ENCODE measurements around the gene STARD3NL.
"Not testable (repeated sequence)": the region's sequence is repeated elsewhere in the genome, so short reads cannot be mapped to it uniquely, and the experiment has no call there.

Gene STARD3NL

GRCh38 chr7:38269704-38270346, 91.8 kb downstream of the STARD3NL start:
- not testable (repeated sequence) for DNase-seq (ENCODE audit: low spot score)

GRCh38 chr7:38270405-38270804, 92.4 kb downstream of the STARD3NL start:
- not testable (repeated sequence) for DNase-seq (ENCODE audit: low spot score)

- DNase-seq (ENCODE audit: low spot score): no peak
Measured at GRCh38 chr7:38273286-38273995, 95.4 kb downstream of the STARD3NL start, which contains the start of gene TARP. Gene TARP (minus strand): TSS chr7:38273636.

- no peak for DNase-seq (ENCODE audit: low spot score)
Measured at GRCh38 chr7:38274486-38274885, 96.4 kb downstream of the STARD3NL start.

- no peak for DNase-seq (ENCODE audit: low spot score)
Measured at GRCh38 chr7:38274927-38275620, 97.0 kb downstream of the STARD3NL start.

GRCh38 chr7:38276096-38276877, 98.2 kb downstream of the STARD3NL start:
- DNase-seq (ENCODE audit: low spot score): no peak

GRCh38 chr7:38280000-38280399, 102.0 kb downstream of the STARD3NL start:
- DNase-seq (ENCODE audit: low spot score): no peak
